Motor neuron (in vitro differentiated cells): ENCODE data around the gene GOLGA3. TPM values are rescaled to one million over a fixed set of nuclear protein-coding genes. Genes with fewer than 3 reads are reported as not detected.
"Not testable (repeated sequence)": the region's sequence is repeated elsewhere in the genome, so short reads cannot be mapped to it uniquely, and the experiment has no call there.

Source experiments
- ATAC-seq, 8 experiments: fragments of 200-7000 bp; cut with Tn5 transposase; replicated peaks in 6 of 8; 2 replicates each; pipeline ENCODE4 v1.8.0; 2021; ENCODE audit warnings: mild to moderate bottlenecking in 8 of 8, moderate library complexity in 8 of 8
- H3K27ac ChIP-seq, 2 donors: fragments of 250-450 bp; sonication (Bioruptor Pico); 2 replicates each; pipeline ENCODE4 v1.9.0; 2021; ENCODE audit warnings: antibody characterized with exemption in 2 of 2, mild to moderate bottlenecking in 2 of 2, moderate library complexity in 1 of 2
- H3K4me1 ChIP-seq, 2 donors: fragments of 250-450 bp; sonication (Bioruptor Pico); replicated peaks in 1 of 2; 2 replicates each; pipeline ENCODE4 v1.6.1; 2021; ENCODE audit warnings: antibody characterized with exemption in 2 of 2, mild to moderate bottlenecking in 2 of 2, moderate library complexity in 1 of 2
- H3K4me3 ChIP-seq, 5 donors: fragments of 250-450 bp; sonication (Bioruptor Pico); 2 replicates each; pipeline ENCODE4 v1.9.0; 2021; ENCODE audit warnings: antibody characterized with exemption in 5 of 5, mild to moderate bottlenecking in 5 of 5, moderate library complexity in 4 of 5
- WGBS, 10 experiments: fragments of 450-650 bp; shearing (Covaris generic); methylation state at CpG; one replicate each; pipeline ENCODE4 v1.0.0; 2022; 5-methylcytosine and 5-hydroxymethylcytosine counted together
- in situ Hi-C, 9 experiments: fragments of 400-800 bp; cut with MboI; loops; one replicate each; pipeline ENCODE4 v1.15.0; 2021; ENCODE audit warnings: low sequenced_read_pairs in 9 of 9, low pct_unique_long_range_greater_than_20kb in 2 of 9; ENCODE audit not compliant: unreplicated experiment in 9 of 9
- total RNA-seq, 8 experiments: library from RNA; unstranded; fragments of 300-600 nt; gene quantifications; 2 replicates each; pipeline versions ENCODE4 v1.2.3 to v1.2.4, GENCODE V29; 2022

Gene GOLGA3
- total RNA-seq, 8 experiments from 2014 or later = 41.1 to 75.1 (median 48.6) TPM

DNA sequence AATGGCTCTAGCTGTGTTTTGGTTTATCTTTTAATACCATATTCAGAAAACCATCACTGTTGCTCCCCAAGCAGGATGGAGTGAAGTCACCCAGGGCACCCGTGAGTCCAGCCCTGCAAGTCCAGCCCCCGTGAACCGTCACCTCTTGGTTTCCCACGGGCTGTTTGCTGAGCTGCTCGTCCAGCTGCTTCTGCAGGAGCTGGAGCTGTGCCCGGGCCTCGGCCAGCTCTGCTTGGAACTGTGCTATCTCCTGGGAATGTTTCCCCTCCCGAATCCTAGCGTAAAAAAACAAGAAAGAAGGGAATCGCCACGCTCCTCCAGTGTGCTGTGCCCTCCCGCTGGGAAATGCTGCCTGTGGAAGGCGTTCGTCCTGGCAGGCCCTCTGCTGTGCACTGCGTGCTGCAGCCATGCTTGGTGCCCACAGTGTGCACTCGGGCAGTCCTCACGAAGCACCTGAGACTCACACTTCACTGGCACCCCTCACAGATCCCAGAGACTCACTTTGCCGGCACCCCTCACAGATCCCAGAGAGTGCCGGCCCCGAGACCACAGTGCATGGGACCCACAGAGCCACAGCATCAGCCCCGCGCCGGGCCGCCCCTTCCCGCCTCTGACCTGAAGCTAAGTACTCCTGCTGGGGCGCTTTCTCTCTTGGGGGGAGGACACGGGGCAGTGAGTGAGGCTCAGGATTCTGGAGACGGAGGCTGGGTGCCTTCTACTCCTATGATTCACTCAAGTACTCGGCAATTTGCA, 51.7 kb downstream of the GOLGA3 start:
- WGBS, 10 experiments = 80 to 97% (median 90%) methylated on average over 3 to 20 of the region's 29 CpGs; no CpG with 5 or more reads in 3 of the 10 experiments
- no peak overlapping the region for H3K27ac ChIP-seq
- no peak overlapping the region for H3K4me3 ChIP-seq
- no peak for ATAC-seq
- in situ Hi-C loops = no loop called here
- no peaks in the 10 kb centered on the region for H3K4me1 ChIP-seq

GRCh38 chr12:132776230-132776625, 52.4 kb downstream of the GOLGA3 start:
- WGBS, 10 experiments = 90 to 100% (median 94%) methylated on average over 1 to 6 of the region's 12 CpGs; no CpG with 5 or more reads in 6 of the 10 experiments
- in situ Hi-C loops, H3K27ac ChIP-seq, H3K4me1 ChIP-seq, ATAC-seq, H3K4me3 ChIP-seq: not testable (repeated sequence)

DNA sequence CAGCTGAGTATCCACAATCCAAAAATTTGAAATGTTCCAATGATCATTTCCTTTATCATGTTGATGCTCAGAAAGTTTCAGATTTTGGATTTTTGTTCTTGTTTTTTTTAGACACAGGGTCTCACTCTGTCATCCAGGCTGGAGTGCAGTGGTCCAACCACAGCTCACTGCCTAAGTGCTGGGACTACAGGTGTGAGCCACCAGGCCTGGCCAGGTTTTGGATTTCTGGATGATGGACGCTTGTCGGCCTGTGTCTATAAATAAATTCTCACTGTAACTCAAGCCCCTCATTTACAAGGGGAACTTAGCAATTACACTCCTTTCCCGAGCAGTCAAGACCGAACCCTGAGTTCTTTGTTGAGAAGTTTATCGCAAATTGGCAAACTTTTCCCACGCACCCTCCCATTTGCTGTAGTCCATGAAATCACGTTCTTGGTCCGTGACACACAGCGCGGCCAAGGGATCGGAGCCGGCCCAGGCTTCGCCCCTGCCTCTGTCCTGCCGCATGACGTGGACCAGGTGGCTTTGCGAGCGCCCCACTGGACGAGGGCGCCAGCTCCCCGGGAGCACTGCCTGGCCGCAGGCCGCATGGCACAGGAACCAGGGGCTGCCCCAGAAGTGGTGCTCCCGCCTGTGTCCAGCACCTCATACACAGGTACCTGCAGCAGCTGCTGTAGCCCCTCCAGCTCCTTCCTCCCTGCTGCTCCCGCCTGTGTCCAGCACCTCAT, 53.0 kb downstream of the GOLGA3 start:
- in situ Hi-C loops = no loop called here
- 80 to 100% (median 93%) methylated on average over 1 to 20 of the region's 24 CpGs for WGBS, 10 experiments
- no peak for ATAC-seq
- no peaks in the 10 kb centered on the region for H3K4me1 ChIP-seq
- no peak overlapping the region for H3K27ac ChIP-seq
- H3K4me3 ChIP-seq = no peak overlapping the region

DNA sequence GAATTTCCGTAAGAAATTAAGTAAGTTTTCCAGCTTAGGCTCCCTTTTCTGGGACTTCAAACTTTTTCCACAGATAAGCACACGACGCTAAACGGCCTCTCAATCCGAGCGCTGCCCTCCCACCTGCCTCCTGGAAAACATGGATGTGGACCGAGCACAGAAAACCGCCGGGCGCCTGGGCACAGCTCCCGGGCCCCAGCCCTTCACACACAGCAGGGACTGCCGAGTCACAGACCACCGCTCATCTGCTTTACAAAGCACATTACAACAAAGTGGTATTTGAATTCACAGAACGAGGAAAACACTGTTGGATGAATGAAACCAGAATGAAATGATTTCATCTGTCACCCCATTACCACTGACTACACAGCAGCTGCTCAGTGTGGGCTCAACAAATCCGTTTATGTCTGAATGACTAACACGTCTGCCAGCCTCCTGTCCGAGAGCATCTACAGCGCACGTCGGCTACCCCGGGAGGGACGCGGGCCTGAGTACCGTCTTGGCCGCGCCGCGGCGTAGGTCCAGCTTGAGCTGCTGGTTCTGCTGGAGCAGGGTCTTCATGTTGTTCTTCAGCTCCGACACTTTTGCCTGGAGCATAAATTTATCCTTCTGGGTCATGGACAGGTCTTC, 53.9 kb downstream of the GOLGA3 start:
- Histone ChIP-seq H3K27ac (no peak overlapping the region), H3K4me1 (no peaks in the 10 kb centered on the region), H3K4me3 (no peak overlapping the region)
- in situ Hi-C loops = no loop called here
- WGBS, 10 experiments = 77 to 100% (median 87%) methylated on average over 1 to 12 of the region's 30 CpGs; no CpG with 5 or more reads in 2 of the 10 experiments
- no peak for ATAC-seq

DNA sequence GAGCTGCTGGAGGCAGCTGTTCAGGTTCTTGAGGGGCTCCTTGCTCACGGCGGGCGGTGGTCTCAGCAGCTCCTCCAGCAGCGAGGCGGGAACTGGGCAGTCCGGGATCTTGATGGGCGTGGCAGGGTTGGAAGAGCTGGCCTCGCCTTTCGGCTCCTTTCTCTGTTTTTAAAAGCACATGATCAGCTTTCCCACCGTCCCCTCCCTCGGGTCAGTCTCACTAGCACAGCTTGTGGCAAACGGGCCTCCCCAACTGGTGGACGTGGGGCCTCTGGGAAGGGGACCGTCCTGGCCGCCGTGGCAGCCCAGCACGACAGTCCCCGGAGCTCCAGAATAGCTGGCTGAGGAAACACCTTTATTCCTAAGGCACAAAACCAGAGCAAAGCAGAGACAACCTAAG, 54.5 kb downstream of the GOLGA3 start:
- in situ Hi-C loops = no loop called here
- no peak for ATAC-seq
- no peak overlapping the region for H3K27ac ChIP-seq
- 60 to 100% (median 95%) methylated on average over 1 to 6 of the region's 18 CpGs; no CpG with 5 or more reads in 4 of the 10 experiments for WGBS, 10 experiments
- no peaks in the 10 kb centered on the region for H3K4me1 ChIP-seq
- H3K4me3 ChIP-seq = no peak overlapping the region

- in situ Hi-C loops = no loop called here
- Histone ChIP-seq H3K4me3 (no peak overlapping the region), H3K4me1 (no peaks in the 10 kb centered on the region), H3K27ac (no peak overlapping the region)
- ATAC-seq = peak in 4 of 8 experiments; percentile 19 to 28 (median 24)
- WGBS, 10 experiments = 80 to 98% (median 97%) methylated on average over 2 to 17 of the region's 41 CpGs; no CpG with 5 or more reads in 6 of the 10 experiments
Observed at GRCh38 chr12:132773077-132773955, 55.4 kb downstream of the GOLGA3 start.

- no peaks in the 10 kb centered on the region for H3K4me1 ChIP-seq
- in situ Hi-C loops = no loop called here
- no peak overlapping the region for H3K27ac ChIP-seq
- WGBS, 10 experiments = 83 to 100% (median 90%) methylated on average over 1 to 12 of the region's 14 CpGs; no CpG with 5 or more reads in 1 of the 10 experiments
- ATAC-seq = no peak
- H3K4me3 ChIP-seq = no peak overlapping the region
Observed at GRCh38 chr12:132772606-132773005, 56.1 kb downstream of the GOLGA3 start.

- in situ Hi-C loops = no loop called here
- WGBS, 10 experiments = 20 to 100% (median 92%) methylated on average over 1 to 14 of the region's 15 CpGs; no CpG with 5 or more reads in 3 of the 10 experiments
- no peak for ATAC-seq
- no peak overlapping the region for H3K4me3 ChIP-seq
- no peaks in the 10 kb centered on the region for H3K4me1 ChIP-seq
- H3K27ac ChIP-seq = no peak overlapping the region
Observed at GRCh38 chr12:132771126-132771838, 57.4 kb downstream of the GOLGA3 start.

GRCh38 chr12:132766380-132767085, 62.1 kb downstream of the GOLGA3 start:
- WGBS, 10 experiments = 14 to 90% (median 42%) methylated on average over 2 to 7 of the region's 27 CpGs; no CpG with 5 or more reads in 3 of the 10 experiments
- in situ Hi-C loops = no loop called here
- no peak overlapping the region for H3K4me3 ChIP-seq
- ATAC-seq = peak in 1 of 8 experiments; percentile 1
- H3K4me1 ChIP-seq = peaks cover 0 to 4% of the 10 kb centered on the region in 2 donors
- no peak overlapping the region for H3K27ac ChIP-seq

DNA sequence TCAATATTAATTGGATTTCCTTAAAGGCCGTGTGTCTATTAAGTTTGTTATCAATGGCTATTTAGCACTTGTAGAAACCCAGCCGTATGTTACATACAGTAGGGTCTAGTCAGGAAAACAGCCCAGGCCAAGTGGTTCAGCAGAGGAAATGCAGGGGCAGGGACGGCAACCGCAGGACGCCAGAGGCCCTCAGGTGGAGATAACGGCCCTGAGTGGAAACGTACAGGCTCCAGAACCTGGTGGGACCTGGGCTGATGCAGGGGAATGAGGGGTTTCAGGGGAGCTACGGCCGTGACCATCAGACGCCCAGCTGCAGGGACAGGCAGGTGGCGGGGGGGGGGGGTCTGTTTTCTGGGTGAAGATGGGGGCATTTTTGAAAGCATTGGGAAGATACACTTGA, 63.3 kb downstream of the GOLGA3 start:
- no peak for ATAC-seq
- in situ Hi-C loops = no loop called here
- Histone ChIP-seq H3K4me3 (no peak overlapping the region), H3K4me1 (peaks cover 2 to 7% of the 10 kb centered on the region in 2 donors), H3K27ac (no peak overlapping the region)
- 40 to 92% (median 75%) methylated on average over 1 to 5 of the region's 11 CpGs; no CpG with 5 or more reads in 2 of the 10 experiments for WGBS, 10 experiments

GRCh38 chr12:132764231-132764630, 64.4 kb downstream of the GOLGA3 start:
- no peak overlapping the region for H3K27ac ChIP-seq
- no peak overlapping the region for H3K4me3 ChIP-seq
- 88 to 98% (median 96%) methylated on average over 8 to 16 of the region's 20 CpGs; no CpG with 5 or more reads in 6 of the 10 experiments for WGBS, 10 experiments
- no peak for ATAC-seq
- in situ Hi-C loops = no loop called here
- H3K4me1 ChIP-seq = peaks cover 5 to 10% of the 10 kb centered on the region in 2 donors
